ENCODE results near the gene SPDL1.

GRCh38 chr5:169590602-169591001, 7.0 kb downstream of the SPDL1 start:
- no peak for TF ChIP-seq RCOR1 (IDR thresholded peaks at IDR 0.05; ENCODE audit: insufficient replicate concordance, low read length)
- TF ChIP-seq CTCF (conservative IDR thresholded peaks at IDR 0.05; ENCODE audit: low read depth, low read length) = no peak
- TF ChIP-seq RFX5 (IDR thresholded peaks at IDR 0.05; ENCODE audit: low read depth, low read length) = no peak
- TF ChIP-seq POLR2A (IDR thresholded peaks at IDR 0.05; ENCODE audit: low read depth, low read length) = no peak
- no peak for TF ChIP-seq CHD1 (IDR thresholded peaks at IDR 0.05; ENCODE audit: low read depth, low read length)
- TF ChIP-seq BHLHE40 (IDR thresholded peaks at IDR 0.05; ENCODE audit: low read depth, low read length) = no peak

Measured in IMR-90 (cell line).